GM10248 (cell line): ENCODE data around the gene ZBTB46.

Source experiments
- CTCF ChIA-PET: fragments of 300-600 bp; sonication (Branson Sonifier 250); formaldehyde crosslinking; extraction: SDS; loops from one replicate; lab custom pipeline; 2021; ENCODE audit warnings: antibody characterized with exemption; lab: Yijun Ruan, JAX
- POLR2A ChIA-PET: fragments of 350-650 bp; sonication (Branson Sonifier 250); formaldehyde crosslinking; extraction: SDS; loops from one replicate; lab custom pipeline; 2020; ENCODE audit warnings: antibody characterized with exemption; lab: Yijun Ruan, JAX
- DNase-seq: peaks from one replicate; pipeline ENCODE4 v3.0.0; 2012; ENCODE audit errors: extremely low spot score
- TF ChIP-seq, protein P1 (sequence below): IDR thresholded peaks from 2 replicates; pipeline ENCODE4 v1.5.1; 2012; ENCODE audit warnings: mild to moderate bottlenecking, low read depth; ENCODE audit errors: extremely low read depth, missing control alignments, control extremely low read depth

Gene ZBTB46

DNA sequence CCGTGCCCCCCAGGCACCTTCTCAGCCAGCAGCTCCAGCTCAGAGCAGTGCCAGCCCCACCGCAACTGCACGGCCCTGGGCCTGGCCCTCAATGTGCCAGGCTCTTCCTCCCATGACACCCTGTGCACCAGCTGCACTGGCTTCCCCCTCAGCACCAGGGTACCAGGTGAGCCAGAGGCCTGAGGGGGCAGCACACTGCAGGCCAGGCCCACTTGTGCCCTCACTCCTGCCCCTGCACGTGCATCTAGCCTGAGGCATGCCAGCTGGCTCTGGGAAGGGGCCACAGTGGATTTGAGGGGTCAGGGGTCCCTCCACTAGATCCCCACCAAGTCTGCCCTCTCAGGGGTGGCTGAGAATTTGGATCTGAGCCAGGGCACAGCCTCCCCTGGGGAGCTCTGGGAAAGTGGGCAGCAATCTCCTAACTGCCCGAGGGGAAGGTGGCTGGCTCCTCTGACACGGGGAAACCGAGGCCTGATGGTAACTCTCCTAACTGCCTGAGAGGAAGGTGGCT, 133.7 kb downstream of the ZBTB46 start:
- DNase-seq, result no peak
- ChIA-PET POLR2A (no interaction called here), CTCF (interaction anchor here (0.6 to 2.2 kb wide), 4 partner anchors 10 to 160 kb away, joined by 3 to 9 read pairs (median 5); partner anchors contain the start of genes ARFRP1, PTK6 and ZGPAT)
- TF ChIP-seq, protein P1, sequence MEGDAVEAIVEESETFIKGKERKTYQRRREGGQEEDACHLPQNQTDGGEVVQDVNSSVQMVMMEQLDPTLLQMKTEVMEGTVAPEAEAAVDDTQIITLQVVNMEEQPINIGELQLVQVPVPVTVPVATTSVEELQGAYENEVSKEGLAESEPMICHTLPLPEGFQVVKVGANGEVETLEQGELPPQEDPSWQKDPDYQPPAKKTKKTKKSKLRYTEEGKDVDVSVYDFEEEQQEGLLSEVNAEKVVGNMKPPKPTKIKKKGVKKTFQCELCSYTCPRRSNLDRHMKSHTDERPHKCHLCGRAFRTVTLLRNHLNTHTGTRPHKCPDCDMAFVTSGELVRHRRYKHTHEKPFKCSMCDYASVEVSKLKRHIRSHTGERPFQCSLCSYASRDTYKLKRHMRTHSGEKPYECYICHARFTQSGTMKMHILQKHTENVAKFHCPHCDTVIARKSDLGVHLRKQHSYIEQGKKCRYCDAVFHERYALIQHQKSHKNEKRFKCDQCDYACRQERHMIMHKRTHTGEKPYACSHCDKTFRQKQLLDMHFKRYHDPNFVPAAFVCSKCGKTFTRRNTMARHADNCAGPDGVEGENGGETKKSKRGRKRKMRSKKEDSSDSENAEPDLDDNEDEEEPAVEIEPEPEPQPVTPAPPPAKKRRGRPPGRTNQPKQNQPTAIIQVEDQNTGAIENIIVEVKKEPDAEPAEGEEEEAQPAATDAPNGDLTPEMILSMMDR, result no peak

DNA sequence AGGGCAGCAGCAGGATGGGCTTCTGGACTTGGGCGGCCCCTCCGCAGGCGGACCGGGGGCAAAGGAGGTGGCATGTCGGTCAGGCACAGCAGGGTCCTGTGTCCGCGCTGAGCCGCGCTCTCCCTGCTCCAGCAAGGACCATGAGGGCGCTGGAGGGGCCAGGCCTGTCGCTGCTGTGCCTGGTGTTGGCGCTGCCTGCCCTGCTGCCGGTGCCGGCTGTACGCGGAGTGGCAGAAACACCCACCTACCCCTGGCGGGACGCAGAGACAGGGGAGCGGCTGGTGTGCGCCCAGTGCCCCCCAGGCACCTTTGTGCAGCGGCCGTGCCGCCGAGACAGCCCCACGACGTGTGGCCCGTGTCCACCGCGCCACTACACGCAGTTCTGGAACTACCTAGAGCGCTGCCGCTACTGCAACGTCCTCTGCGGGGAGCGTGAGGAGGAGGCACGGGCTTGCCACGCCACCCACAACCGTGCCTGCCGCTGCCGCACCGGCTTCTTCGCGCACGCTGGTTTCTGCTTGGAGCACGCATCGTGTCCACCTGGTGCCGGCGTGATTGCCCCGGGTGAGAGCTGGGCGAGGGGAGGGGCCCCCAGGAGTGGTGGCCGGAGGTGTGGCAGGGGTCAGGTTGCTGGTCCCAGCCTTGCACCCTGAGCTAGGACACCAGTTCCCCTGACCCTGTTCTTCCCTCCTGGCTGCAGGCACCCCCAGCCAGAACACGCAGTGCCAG, 134.3 kb downstream of the ZBTB46 start, which contains the start of gene TNFRSF6B:
Gene TNFRSF6B, plus strand, starts transcription at position 25 of the 729 bp plus-strand sequence. Its CDS starts 116 bp downstream, at position 141.
- CTCF ChIA-PET, result interaction anchor here (0.6 to 2.2 kb wide), 3 partner anchors 11 to 159 kb away, joined by 3 to 9 read pairs (median 5); partner anchors contain the start of genes ARFRP1, PTK6 and ZGPAT
- no peak for DNase-seq
- POLR2A ChIA-PET, result no interaction called here
- TF ChIP-seq, protein P1, result no peak

DNA sequence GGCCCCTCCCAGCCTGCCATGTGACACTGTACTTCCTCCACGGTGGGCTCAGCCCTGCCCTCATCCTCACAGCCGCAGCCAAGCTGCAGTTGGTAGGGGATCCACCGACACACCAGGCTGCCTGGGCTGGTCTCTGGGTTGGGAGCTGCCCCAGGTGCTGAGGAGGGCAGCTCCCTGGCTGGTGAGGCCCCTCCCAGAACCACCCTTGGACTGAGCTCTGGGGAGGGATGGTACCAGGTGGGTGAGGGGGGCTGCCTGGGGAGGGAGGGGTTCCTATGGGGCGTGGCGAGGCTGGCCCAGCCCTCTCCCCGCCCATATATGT, 134.8 kb downstream of the ZBTB46 start:
- TF ChIP-seq, protein P1, result no peak
- ChIA-PET CTCF (interaction anchor here (2.2 kb wide), 1 partner anchor 11 kb away, joined by 9 read pairs; the partner anchor contains the start of genes ARFRP1 and ZGPAT), POLR2A (no interaction called here)
- DNase-seq, result no peak

DNA sequence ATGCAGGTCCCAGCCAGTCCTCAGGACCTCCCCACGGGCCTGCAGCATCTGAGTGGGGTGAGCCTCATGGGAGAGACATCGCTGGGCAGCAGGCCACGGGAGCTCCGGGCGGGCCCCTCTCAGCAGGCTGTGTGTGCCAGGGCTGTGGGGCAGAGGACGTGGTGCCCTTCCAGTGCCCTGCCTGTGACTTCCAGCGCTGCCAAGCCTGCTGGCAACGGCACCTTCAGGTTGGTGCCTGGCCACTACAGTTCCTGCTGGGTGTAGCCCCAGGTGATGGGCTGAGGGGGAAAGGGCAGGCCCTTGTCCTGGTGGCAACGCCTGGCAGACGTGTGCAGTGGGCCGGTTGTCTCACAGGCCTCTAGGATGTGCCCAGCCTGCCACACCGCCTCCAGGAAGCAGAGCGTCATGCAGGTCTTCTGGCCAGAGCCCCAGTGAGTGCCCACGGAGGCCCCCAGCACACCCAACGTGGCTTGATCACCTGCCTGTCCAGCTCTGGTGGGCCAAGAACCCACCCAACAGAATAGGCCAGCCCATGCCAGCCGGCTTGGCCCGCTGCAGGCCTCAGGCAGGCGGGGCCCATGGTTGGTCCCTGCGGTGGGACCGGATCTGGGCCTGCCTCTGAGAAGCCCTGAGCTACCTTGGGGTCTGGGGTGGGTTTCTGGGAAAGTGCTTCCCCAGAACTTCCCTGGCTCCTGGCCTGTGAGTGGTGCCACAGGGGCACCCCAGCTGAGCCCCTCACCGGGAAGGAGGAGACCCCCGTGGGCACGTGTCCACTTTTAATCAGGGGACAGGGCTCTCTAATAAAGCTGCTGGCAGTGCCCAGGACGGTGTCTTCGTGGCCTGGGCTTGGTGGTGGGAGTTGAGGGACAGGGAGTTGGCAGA, 135.4 kb downstream of the ZBTB46 start:
- ChIA-PET CTCF (interaction anchor here (2.2 kb wide), 1 partner anchor 12 kb away, joined by 9 read pairs; the partner anchor contains the start of genes ARFRP1 and ZGPAT), POLR2A (no interaction called here)
- DNase-seq, result no peak
- TF ChIP-seq, protein P1, result no peak

DNA sequence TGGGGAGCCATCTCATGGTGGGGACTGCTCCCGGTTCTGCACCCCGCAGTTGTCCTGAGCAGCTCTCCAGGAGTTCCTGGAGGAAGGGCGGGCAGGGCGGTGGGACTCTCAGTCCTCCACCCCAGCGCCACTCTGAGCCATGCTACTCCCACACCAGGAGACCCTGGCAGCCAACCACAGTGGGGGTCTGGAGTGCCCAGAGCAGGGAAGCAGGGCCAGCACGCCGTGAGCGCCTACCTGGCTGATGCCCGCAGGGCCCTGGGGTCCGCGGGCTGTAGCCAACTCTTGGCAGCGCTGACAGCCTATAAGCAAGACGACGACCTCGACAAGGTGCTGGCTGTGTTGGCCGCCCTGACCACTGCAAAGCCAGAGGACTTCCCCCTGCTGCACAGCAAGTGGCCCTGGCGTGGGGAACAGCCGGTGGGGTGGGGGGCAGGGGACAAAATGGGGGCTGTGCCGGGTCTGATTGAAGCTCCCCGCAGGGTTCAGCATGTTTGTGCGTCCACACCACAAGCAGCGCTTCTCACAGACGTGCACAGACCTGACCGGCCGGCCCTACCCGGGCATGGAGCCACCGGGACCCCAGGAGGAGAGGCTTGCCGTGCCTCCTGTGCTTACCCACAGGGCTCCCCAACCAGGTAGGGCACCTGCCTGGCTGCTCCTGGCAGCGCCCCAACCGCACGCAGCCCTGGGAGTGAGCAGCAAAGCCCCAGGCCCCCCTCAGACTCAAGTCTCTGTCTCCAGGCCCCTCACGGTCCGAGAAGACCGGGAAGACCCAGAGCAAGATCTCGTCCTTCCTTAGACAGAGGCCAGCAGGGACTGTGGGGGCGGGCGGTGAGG, 136.3 kb downstream of the ZBTB46 start:
- no peak for DNase-seq
- TF ChIP-seq, protein P1, result no peak
- CTCF ChIA-PET, result interaction anchor here (2.2 kb wide), 1 partner anchor 13 kb away, joined by 9 read pairs; the partner anchor contains the start of genes ARFRP1 and ZGPAT
- POLR2A ChIA-PET, result no interaction called here
